Stimulated activated CD4-positive, alpha-beta T cell treated with anti-CD3 and anti-CD28 coated beads, TNF-alpha, amount 100 ng/mL, for 24 hours (primary cell): ENCODE measurements around the gene APLN.

Experiments used
- DNase-seq, 3 experiments: peaks; one replicate each; pipeline ENCODE4 v3.0.0-alpha.2; 2020; ENCODE audit warnings: low read depth in 3 of 3

The APLN gene

GRCh38 chrX:129641469-129641868, 13.3 kb downstream of the APLN start:
- DNase-seq, result no peak

GRCh38 chrX:129640737-129641136, 14.0 kb downstream of the APLN start:
- DNase-seq, result no peak

GRCh38 chrX:129638917-129639316, 15.8 kb downstream of the APLN start:
- DNase-seq, result no peak

- peak; percentile 50 to 65 (median 57) for DNase-seq
These were observed 17.3 kb downstream of the APLN start for GRCh38 chrX:129637217-129638109.

- no peak for DNase-seq
These were observed 18.5 kb downstream of the APLN start for GRCh38 chrX:129636175-129636681.

- DNase-seq, result no peak
These were observed 20.2 kb downstream of the APLN start for GRCh38 chrX:129634541-129634940.

GRCh38 chrX:129632443-129632842, 22.3 kb downstream of the APLN start:
- DNase-seq, result no peak

- DNase-seq, result no peak
These were observed 22.9 kb downstream of the APLN start for GRCh38 chrX:129631849-129632248.

- DNase-seq, result no peak
These were observed 24.9 kb downstream of the APLN start for GRCh38 chrX:129629837-129630236.

- no peak for DNase-seq
These were observed 28.7 kb downstream of the APLN start for GRCh38 chrX:129626026-129626425.

GRCh38 chrX:129622757-129623301, 31.9 kb downstream of the APLN start:
- DNase-seq, result no peak

- no peak for DNase-seq
These were observed 35.8 kb downstream of the APLN start for GRCh38 chrX:129618997-129619396.

- no peak for DNase-seq
These were observed 37.3 kb downstream of the APLN start for GRCh38 chrX:129617420-129617819.

GRCh38 chrX:129614481-129615255, 40.1 kb downstream of the APLN start:
- no peak for DNase-seq

- no peak for DNase-seq
These were observed 41.2 kb downstream of the APLN start for GRCh38 chrX:129613596-129613995.

- no peak for DNase-seq
These were observed 42.4 kb downstream of the APLN start for GRCh38 chrX:129612396-129612795.

GRCh38 chrX:129609395-129609794, 45.4 kb downstream of the APLN start:
- no peak for DNase-seq

GRCh38 chrX:129608496-129608895, 46.3 kb downstream of the APLN start:
- no peak for DNase-seq

GRCh38 chrX:129606918-129607317, 47.8 kb downstream of the APLN start:
- DNase-seq, result peak; percentile 12 to 31 (median 24)

- DNase-seq, result no peak
These were observed 53.8 kb downstream of the APLN start for GRCh38 chrX:129600981-129601424.

GRCh38 chrX:129599996-129600395, 54.8 kb downstream of the APLN start:
- DNase-seq, result no peak

GRCh38 chrX:129599499-129599898, 55.3 kb downstream of the APLN start:
- DNase-seq, result no peak
